ENCODE measurements around the gene KCTD17.

Gene KCTD17

DNA sequence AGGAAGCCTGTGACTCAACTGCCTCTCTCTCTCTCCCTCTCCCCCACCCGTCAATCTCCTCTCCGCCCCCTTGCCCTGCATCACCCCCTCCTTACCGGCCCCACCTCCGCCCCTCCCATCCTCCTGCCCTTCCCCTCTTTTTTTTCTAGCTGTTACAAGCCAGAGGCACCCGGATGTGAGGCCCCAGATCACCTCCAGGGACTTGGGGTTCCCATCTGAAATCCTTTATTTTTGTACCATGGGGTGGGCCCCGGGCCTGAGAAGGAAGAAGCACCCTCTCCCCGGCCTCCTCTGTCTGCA lies 10.8 kb downstream of the KCTD17 start:
- DNase-seq (ENCODE audit: low spot score) = no peak
- in situ Hi-C loops (cut with MboI; ENCODE audit: low sequenced_read_pairs, unreplicated experiment) = no loop called here

DNA sequence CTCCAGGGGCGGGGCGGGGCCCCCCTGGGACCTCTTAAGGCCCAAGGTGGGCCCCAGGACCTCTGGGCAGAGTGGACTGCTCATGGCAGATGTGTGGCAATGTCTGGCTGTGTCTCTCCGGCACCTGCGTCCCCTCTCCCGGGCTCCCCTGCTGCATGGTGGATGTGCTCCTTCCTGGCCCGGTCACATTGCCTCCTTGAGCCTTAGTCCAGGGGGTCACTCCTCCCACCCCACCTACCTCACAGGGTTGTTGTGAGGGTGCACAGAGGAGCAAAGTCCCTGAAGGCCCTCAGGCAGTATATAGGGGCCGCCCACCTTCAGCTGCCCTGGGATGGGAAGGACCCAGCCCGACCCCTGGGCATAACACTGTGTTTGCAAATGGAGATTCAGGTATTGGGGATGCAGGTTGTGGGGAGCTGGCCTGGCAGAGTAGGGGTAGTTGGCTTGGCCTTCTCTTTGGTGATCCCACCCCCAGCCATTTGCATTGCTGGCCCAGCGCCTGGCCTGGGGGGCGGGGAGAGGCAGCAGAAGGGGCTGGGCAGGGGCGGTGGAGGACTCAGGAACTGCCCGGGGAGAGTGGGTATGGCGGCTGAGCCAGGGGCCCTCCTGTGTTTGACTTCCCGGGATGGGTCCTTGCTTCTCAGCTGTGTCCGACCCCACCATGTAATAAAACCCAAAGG lies 11.3 kb downstream of the KCTD17 start:
- DNase-seq (ENCODE audit: low spot score) = no peak
- in situ Hi-C loops (cut with MboI; ENCODE audit: low sequenced_read_pairs, unreplicated experiment) = no loop called here
- TF ChIP-seq, protein P1, sequence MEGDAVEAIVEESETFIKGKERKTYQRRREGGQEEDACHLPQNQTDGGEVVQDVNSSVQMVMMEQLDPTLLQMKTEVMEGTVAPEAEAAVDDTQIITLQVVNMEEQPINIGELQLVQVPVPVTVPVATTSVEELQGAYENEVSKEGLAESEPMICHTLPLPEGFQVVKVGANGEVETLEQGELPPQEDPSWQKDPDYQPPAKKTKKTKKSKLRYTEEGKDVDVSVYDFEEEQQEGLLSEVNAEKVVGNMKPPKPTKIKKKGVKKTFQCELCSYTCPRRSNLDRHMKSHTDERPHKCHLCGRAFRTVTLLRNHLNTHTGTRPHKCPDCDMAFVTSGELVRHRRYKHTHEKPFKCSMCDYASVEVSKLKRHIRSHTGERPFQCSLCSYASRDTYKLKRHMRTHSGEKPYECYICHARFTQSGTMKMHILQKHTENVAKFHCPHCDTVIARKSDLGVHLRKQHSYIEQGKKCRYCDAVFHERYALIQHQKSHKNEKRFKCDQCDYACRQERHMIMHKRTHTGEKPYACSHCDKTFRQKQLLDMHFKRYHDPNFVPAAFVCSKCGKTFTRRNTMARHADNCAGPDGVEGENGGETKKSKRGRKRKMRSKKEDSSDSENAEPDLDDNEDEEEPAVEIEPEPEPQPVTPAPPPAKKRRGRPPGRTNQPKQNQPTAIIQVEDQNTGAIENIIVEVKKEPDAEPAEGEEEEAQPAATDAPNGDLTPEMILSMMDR (IDR thresholded peaks at IDR 0.05; ENCODE audit: borderline replicate concordance, control extremely low read depth, extremely low read depth, insufficient read depth, missing control alignments) = no peak

More for the DNA sequence above, 10.8 kb downstream of the KCTD17 start:
- TF ChIP-seq, protein P1 (IDR thresholded peaks at IDR 0.05; ENCODE audit: borderline replicate concordance, control extremely low read depth, extremely low read depth, insufficient read depth, missing control alignments) = no peak

DNA sequence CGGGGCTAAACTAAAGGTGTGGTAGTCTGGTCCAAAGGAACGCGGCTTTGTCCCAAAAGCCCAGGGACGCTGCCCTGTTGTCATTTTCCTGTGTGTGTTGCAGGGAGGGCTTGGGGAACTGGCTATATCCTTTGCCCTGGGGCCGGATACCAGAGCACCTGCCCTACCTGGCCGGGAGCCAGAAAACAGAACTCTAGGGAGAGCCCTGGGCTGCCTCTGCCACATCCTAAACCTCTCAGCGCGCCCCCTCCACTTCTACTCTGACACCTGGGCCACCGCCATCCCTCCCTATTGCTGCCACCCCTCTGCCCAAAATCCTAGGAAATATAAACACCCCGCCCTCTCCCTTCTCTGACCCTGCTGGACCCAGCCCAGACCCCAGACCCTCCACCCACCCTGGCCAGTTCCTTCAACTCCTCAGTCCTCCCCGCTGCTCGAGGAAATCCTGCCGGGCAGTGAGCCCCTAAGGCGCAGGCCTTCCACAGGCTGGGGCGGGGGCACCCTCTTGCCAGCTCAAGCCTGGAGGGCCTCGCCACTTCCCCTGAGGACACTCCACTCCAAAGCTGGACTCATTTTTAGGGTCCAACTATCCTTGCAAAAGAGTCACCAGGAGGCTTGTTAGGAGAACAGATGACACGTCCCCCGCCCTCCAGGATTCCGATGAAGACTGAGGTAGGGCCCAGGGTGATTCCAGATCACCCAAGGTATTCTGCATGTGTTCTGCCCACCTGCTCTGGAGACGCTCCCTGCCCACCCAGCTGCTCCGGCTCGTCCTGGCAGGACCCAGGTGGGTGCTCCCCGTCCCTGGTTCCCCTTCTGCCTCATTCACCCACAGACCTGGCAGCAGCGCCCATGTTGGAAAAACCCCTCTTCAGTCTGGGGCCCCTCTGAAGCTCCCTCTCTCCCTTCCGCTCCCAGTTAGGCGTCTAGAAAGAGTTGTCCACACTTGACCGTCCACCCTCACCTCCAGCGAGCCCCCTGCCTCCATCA lies 12.2 kb downstream of the KCTD17 start:
- DNase-seq (ENCODE audit: low spot score) = no peak
- in situ Hi-C loops (cut with MboI; ENCODE audit: low sequenced_read_pairs, unreplicated experiment) = no loop called here
- TF ChIP-seq, protein P1 (IDR thresholded peaks at IDR 0.05; ENCODE audit: borderline replicate concordance, control extremely low read depth, extremely low read depth, insufficient read depth, missing control alignments) = no peak

DNA sequence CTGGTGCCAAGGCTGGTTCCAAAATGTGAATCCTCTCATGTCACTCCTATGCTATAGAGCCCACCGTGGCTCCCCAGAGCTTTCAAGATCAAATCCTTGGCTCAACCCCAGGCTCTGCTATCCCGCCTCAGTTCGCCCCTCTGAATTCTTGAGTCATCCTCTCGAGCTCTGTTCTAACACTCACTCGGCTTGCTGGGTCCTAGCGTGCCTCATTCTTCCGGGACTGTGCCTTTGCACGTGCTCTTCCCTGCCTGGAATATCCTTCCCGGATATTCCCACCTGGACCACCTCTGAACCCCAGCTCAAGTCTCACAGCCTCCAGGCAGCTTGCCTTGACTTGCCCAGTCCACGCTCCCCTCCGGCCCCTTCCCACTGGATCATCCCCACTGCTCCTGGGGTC lies 13.0 kb downstream of the KCTD17 start:
- TF ChIP-seq, protein P1 (IDR thresholded peaks at IDR 0.05; ENCODE audit: borderline replicate concordance, control extremely low read depth, extremely low read depth, insufficient read depth, missing control alignments) = no peak
- in situ Hi-C loops (cut with MboI; ENCODE audit: low sequenced_read_pairs, unreplicated experiment) = no loop called here
- no peak for DNase-seq (ENCODE audit: low spot score)

DNA sequence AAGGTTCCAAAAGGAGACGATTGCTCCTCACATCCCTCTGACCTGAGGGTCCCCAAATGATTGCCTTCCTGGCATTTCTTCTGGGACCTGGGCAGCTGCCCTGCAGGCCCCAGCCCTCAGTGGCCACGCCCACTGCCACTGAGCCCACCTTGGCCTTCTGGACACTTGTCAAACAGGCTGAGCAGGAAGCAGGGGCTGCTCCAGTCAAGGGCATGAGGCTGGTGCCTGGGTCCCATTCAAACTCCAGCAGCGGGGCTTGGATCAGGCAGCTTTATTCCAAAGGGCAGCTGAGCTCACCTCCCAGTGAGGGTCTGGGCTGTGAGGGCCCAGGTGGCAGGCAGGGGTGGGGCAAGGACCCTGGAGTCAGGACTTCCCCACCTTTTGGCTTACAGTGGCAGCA lies 13.6 kb downstream of the KCTD17 start:
- TF ChIP-seq, protein P1 (IDR thresholded peaks at IDR 0.05; ENCODE audit: borderline replicate concordance, control extremely low read depth, extremely low read depth, insufficient read depth, missing control alignments) = no peak
- in situ Hi-C loops (cut with MboI; ENCODE audit: low sequenced_read_pairs, unreplicated experiment) = no loop called here
- DNase-seq (ENCODE audit: low spot score) = no peak

DNA sequence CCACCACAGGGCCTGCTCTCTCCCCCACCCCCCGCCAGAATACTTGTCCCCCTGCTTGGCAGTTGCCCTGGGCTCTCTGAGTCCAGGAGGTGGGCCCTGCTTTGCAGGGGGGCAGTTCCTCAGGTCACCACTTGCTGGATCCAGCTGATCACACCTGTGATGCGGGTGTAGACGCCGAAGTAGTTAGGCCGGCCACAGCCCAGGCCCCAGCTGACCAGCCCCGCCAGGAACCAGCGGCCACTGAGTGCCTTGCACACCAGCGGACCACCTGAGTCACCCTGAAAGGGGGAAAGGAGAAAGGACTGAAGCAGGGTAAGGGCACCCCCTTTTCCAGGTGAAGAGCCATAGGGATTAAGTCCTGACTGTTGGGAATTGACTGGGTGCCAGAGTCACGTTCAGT lies 14.4 kb downstream of the KCTD17 start:
- no peak for DNase-seq (ENCODE audit: low spot score)
- TF ChIP-seq, protein P1 (IDR thresholded peaks at IDR 0.05; ENCODE audit: borderline replicate concordance, control extremely low read depth, extremely low read depth, insufficient read depth, missing control alignments) = no peak
- in situ Hi-C loops (cut with MboI; ENCODE audit: low sequenced_read_pairs, unreplicated experiment) = no loop called here
